ENCODE results near the gene ZNF391.
A peak's percentile ranks its signal among the peaks of the same experiment; 100 is the strongest.
"Not testable (repeated sequence)": the region's sequence is repeated elsewhere in the genome, so short reads cannot be mapped to it uniquely, and the experiment has no call there.

Gene ZNF391

GRCh38 chr6:27388293-27389197 is at the start of gene ZNF391:
Gene ZNF391 (plus strand): TSS chr6:27388759. CDS start chr6:27400371, 11,612 bp downstream.
- DNase-seq (ENCODE audit: low read depth) = peak; percentile 91

- DNase-seq (ENCODE audit: low read depth) = no peak
These were observed 35.7 kb upstream of the ZNF391 start for GRCh38 chr6:27352850-27353249.

- no peak for DNase-seq (ENCODE audit: low read depth)
These were observed 29.8 kb upstream of the ZNF391 start for GRCh38 chr6:27358786-27359185.

DNA sequence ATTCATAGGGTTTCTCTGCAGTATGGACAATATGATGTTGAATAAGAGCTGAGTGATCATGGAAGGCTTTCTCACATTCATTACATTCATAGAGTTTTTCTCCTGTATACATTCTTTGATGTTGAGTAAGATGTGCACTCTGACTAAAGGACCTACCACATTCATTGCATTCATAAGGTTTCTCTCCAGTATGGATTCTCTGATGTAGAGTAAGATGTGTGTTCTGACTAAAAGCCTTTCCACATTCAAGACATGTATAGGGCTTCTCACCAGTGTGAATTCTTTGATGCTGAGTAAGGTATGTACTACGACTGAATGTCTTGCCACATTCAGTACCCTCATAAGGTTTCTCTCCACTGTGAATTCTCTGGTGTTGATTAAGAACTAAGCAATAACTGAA is 29.3 kb upstream of the ZNF391 start:
- no peak for DNase-seq (ENCODE audit: low read depth)

DNA sequence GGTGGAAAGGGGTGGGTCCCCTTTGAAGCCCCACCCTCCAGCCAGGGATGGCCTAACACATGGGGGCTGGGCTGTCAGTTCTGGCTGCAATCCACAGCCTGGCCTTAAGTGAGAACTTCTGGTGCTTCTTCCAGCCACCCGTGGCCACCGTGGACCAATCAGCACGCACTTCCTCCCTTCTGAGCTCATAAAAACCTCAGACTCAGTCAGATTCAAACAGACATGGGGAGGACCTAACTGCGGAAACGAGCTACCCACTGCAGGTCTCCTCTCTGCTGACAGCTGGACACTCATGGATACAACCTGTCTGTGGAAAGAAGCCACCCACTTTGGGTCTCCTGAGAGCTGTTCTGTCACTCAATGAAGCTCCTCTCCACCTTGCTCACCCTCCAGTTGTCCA is 20.4 kb upstream of the ZNF391 start:
- DNase-seq (ENCODE audit: low read depth) = no peak

GRCh38 chr6:27370391-27370790 is 18.2 kb upstream of the ZNF391 start:
- DNase-seq (ENCODE audit: low read depth) = no peak

DNA sequence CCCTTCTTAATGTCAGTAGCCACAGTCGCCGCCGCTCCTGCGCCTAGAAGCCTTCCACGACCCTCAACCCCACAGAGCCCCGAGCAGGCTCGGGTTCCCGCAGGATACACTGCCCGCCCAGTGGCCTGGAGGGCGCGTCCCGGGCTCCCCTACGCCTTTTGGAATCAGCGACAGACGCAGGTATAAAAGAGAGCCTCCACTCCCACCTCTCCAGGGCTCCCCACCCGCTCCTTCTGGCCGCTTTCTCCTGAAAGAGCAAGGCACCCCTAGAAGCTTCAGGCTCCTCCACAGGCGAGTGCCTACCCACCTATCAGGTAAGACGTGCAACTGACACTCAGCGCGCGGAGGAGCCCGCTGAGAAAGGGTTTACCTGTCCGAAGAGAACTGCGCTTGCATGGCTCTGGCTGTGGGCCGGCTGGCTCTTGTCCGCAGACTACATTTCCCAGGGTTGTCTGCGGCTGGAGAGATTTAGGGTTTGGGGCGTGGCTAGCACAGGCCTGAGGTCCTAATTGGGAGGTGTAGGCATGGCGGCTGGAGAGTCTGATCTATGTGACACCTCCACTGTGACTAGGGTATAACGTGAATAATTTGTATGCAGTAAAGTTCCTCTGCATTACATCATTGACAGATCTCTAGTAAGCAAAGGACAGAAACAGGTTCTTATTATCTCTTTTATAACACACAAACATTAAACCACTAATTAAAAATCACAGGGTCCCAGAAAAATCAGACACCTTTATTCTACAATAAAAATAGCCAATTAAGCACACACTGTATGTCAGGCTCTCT is 13.5 kb upstream of the ZNF391 start:
- DNase-seq (ENCODE audit: low read depth) = peak; percentile 70

DNA sequence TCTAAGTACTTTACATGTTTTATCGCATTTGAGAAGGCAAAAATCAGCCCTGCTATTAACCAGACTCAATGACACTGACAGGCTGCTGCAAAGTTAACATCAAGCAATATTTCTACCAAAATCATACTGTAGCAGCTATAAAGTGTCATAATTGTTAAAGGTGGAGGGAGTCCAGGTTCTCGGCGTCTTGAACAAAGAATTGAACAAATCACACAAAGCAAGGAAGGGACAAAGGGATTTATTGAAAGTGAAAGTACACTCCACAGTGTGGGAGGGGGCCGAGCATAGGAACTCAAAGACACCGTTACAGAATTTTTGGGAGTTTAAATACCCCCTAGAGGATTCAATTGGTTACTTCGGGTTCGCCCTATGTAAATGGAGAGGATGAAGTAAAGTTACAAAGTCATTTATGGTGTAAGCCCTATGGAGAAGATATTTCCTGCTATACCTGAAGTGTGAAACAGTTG is 12.9 kb upstream of the ZNF391 start:
- DNase-seq (ENCODE audit: low read depth) = no peak

- not testable (repeated sequence) for DNase-seq (ENCODE audit: low read depth)
These were observed 10.2 kb upstream of the ZNF391 start for GRCh38 chr6:27378406-27378805.

GRCh38 chr6:27381001-27381400 is 7.6 kb upstream of the ZNF391 start:
- not testable (repeated sequence) for DNase-seq (ENCODE audit: low read depth)

DNA sequence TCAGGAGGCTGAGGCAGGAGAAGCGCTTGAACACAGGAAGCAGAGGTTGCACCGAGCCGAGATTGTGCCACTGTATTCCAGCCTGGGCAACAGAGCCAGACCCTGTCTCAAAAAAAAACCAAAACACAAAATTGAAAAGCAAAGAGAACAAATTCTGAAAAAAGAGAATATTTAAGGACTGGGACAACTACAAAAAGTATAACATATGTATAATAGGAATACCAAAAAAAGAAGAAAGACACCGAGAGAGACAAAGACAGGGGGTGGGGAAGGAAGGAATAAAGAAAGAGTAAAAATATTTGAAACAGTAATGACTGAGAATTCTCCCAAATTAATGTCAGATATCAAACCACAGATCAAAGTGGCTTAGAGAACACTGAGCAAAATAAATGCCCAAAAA is 5.5 kb upstream of the ZNF391 start:
- DNase-seq (ENCODE audit: low read depth) = no peak

- DNase-seq (ENCODE audit: low read depth) = no peak
These were observed 5.1 kb upstream of the ZNF391 start for GRCh38 chr6:27383481-27383880.

DNA sequence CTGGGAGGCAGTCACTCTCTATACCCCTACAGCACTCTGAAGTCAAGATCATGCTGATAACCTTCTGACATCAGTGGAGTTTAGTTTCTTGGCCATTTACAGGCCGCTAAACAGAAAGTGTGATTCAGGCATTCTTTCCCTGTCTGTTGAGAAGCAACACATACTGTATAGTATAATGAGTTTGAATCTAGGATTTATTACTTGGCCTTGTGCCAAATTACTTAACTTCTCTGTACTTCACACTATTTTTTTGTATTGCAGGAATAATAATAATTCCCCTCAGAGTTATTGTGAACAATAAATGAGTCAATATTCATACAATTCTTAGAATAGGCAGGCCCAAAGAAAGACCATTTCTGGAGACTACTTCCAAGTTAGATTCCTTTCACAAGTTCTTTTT is 4.1 kb downstream of the ZNF391 start:
- DNase-seq (ENCODE audit: low read depth) = no peak

DNA sequence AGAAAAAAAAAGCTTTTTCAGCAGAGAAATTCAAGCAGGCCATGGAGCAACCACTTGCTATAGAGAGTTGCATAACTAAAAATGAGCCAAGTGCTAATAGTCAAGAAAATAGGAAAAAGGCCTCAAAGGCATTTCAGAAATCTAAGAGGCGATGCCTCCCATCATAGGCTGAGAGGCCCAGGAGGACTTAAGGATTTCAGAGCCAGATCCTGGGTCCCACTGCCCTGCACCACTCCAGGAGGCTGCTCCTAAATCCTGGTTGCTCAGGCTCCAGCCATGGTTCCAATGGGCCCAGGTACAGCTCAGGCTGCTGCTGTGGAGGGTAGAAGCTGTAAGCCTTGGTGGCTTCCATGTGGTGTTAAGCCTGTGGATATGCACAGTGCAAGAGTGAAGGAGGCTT is 5.5 kb downstream of the ZNF391 start:
- DNase-seq (ENCODE audit: low read depth) = no peak

GRCh38 chr6:27400877-27401642 is 12.5 kb downstream of the ZNF391 start:
- no peak for DNase-seq (ENCODE audit: low read depth)

DNA sequence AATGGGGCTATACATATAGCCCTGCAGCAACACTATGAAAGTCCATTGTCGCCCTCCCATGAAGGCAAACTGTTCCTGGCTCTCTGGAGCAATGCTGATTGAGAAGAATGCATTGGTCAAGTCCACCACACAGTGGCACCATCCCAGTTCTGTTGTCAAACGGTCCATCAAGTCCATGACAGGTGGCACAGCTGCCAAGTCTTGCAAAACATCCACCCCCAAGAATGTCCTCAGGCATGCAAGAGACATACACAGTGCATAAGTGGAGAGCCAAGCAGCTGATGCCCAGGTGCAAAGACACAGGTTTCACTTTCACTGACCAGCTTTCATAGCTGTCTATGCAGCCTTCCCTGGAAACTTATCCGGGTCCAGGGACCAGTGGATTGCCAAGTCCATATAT is 17.5 kb downstream of the ZNF391 start:
- no peak for DNase-seq (ENCODE audit: low read depth)

DNA sequence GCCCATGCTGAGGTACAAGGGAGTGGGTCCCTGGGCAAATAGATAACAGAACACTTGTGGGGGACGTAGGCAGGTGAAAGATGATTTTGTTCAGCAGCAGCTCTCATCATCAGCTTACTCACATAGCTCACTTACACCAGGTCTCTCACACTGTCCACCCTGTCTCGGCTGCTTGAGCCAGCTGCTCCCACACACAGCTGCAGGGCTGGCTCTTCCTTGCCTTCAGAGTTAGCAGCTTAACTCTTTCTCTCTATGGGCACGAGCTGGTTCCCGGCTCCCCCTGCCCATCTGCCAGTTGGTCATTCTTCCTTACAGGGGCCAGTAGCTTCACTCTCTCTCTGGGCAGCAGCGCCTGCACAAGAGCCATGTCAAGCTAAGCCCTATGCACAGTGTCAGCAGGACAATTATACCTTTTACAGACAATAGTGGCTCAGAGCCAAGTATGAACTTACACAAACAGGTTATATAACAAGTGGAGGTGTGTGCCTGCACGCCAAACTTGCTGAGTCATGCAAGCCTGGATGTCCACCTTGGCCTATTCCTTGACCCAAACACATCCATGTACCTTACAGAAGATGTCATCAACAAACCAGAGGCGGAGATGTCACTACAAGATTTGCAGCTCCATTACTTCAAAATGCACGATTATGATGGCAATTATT is 18.7 kb downstream of the ZNF391 start:
- DNase-seq (ENCODE audit: low read depth) = no peak

DNA sequence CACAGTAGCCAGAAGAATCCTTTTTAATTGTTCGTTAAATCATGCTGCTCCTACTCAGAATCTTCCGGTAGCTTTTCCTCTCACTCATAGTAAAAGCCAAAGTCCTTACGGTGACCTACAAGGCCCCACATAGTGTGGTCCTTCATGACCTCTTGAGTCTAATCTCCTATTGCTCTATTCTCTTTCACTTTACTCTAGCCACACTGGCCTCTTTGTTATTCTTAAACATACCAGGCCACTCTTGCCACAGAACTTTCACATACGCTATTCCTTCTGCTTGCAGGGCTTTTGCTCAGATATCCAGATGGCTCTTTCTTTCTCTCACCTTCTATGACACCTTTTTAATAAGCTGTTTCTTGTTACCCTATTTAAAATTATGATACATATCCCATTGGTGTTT is 25.7 kb downstream of the ZNF391 start:
- peak; percentile 9 for DNase-seq (ENCODE audit: low read depth)

GRCh38 chr6:27414996-27415395 is 26.4 kb downstream of the ZNF391 start:
- peak; percentile 22 for DNase-seq (ENCODE audit: low read depth)

GRCh38 chr6:27415898-27416297 is 27.3 kb downstream of the ZNF391 start:
- DNase-seq (ENCODE audit: low read depth) = no peak

GRCh38 chr6:27419363-27419762 is 30.8 kb downstream of the ZNF391 start:
- no peak for DNase-seq (ENCODE audit: low read depth)

All from iris pigment epithelial cell (primary cell).